Nephron progenitor cell (in vitro differentiated cells): Measurements from ENCODE around the gene KANK3.

ENCODE experiments used
- DNase-seq: peaks from one replicate; pipeline ENCODE4 v3.0.0; 2021
- H3K27ac Mint-ChIP-seq: 2 replicates; pipeline ENCODE4 v1.8.0; 2021; ENCODE audit warnings: mild to moderate bottlenecking, moderate library complexity, mixed read lengths
- H3K27me3 Mint-ChIP-seq: 2 replicates; pipeline ENCODE4 v1.8.0; 2021; ENCODE audit warnings: mild to moderate bottlenecking, low read depth, mixed read lengths; ENCODE audit not compliant: poor library complexity
- H3K36me3 Mint-ChIP-seq: 2 replicates; pipeline ENCODE4 v1.8.0; 2021; ENCODE audit warnings: low read depth, mixed read lengths
- H3K4me1 Mint-ChIP-seq: 2 replicates; pipeline ENCODE4 v1.8.0; 2021; ENCODE audit warnings: mixed read lengths
- H3K4me3 Mint-ChIP-seq: 2 replicates; pipeline ENCODE4 v1.8.0; 2021; ENCODE audit warnings: mild to moderate bottlenecking, moderate library complexity, mixed read lengths
- H3K9me3 Mint-ChIP-seq: 2 replicates; pipeline ENCODE4 v1.8.0; 2021; ENCODE audit warnings: mild to moderate bottlenecking, moderate library complexity, mixed read lengths
- TF ChIP-seq, protein P1 (sequence below): fragments of 200-600 bp; sonication (generic); IDR thresholded peaks from 2 replicates; pipeline ENCODE4 v1.5.0; 2021; ENCODE audit warnings: antibody characterized with exemption

The KANK3 gene

DNA sequence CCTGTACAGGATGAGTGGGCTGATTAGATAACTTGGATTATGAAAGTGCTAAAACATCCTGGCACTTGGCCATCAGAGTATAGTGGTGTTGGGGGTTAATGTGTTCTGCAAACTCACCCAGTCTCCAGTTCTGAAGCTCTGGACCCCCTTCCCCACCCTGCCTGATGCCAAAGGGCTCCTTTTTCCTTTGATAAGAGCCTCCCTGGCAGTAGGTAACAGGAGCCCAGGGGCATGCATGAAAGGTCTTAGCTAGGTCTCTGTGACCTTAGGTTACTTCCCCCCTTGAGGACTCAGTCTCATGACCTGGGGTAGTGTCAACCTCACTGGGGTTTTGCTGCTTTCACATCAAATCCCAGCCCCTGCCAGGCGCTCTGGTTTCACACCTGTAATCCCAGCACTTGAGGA lies 19.3 kb downstream of the KANK3 start:
- Mint-ChIP-seq H3K4me3 (peak overlapping the region; percentile 11), H3K27ac (no peak overlapping the region), H3K36me3 (peaks cover 5% of the 10 kb centered on the region), H3K4me1 (peaks cover 31% of the 10 kb centered on the region), H3K9me3 (peaks cover 10% of the 10 kb centered on the region), H3K27me3 (peaks cover 27% of the 10 kb centered on the region)
- TF ChIP-seq, protein P1, sequence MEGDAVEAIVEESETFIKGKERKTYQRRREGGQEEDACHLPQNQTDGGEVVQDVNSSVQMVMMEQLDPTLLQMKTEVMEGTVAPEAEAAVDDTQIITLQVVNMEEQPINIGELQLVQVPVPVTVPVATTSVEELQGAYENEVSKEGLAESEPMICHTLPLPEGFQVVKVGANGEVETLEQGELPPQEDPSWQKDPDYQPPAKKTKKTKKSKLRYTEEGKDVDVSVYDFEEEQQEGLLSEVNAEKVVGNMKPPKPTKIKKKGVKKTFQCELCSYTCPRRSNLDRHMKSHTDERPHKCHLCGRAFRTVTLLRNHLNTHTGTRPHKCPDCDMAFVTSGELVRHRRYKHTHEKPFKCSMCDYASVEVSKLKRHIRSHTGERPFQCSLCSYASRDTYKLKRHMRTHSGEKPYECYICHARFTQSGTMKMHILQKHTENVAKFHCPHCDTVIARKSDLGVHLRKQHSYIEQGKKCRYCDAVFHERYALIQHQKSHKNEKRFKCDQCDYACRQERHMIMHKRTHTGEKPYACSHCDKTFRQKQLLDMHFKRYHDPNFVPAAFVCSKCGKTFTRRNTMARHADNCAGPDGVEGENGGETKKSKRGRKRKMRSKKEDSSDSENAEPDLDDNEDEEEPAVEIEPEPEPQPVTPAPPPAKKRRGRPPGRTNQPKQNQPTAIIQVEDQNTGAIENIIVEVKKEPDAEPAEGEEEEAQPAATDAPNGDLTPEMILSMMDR: no peak
- DNase-seq: no peak

DNA sequence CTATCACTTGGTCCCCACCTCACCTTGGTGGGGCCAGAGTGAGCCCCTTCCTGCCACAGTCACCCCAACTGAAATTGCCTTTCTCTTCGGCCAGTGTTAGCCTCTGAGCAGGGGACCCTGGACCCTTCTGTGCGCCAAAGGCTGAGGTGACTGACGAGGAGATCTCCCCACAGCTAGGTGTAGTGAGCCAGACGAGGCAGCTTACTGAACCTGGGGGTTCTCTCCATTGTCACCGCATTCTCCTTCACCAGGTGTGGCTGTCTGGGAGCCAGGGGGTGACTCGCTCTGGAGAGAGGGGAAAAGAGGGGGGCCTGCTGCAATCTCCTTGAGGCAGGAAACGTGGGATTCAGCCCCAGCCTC lies 20.4 kb downstream of the KANK3 start:
- Mint-ChIP-seq H3K4me3 (peak overlapping the region; percentile 100), H3K4me1 (peaks cover 32% of the 10 kb centered on the region), H3K36me3 (peaks cover 5% of the 10 kb centered on the region), H3K9me3 (peaks cover 6% of the 10 kb centered on the region), H3K27me3 (peaks cover 16% of the 10 kb centered on the region), H3K27ac (no peak overlapping the region)
- TF ChIP-seq, protein P1: no peak
- no peak for DNase-seq

DNA sequence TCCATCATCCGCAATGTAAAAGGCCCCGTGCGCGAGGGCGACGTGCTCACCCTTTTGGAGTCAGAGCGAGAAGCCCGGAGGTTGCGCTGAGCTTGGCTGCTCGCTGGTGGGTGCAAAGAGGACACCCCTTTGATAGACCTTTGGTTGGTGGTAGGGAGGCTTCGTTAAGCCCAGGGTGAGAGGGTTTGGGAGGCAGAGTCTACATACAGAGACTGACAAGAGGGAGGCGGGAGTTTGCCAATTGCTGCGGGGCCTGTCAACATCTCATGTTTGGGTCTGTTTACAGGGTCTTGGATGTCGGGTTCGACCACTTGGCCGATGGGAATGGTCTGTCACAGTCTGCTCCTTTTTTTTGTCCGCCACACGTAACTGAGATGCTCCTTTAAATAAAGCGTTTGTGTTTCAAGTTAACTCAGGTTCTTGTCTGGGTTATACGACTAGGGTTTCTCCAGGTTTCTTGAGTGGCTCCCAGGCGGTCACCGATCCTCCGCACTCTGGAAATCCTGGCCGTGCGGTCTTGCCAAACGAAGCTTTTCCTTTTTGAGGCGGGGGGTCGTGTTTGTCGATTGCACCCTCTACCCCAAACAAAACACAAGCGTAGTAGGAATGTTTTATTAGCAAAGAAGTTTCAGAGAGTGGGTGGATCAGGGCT lies 20.9 kb downstream of the KANK3 start:
- DNase-seq: no peak
- TF ChIP-seq, protein P1: no peak

DNA sequence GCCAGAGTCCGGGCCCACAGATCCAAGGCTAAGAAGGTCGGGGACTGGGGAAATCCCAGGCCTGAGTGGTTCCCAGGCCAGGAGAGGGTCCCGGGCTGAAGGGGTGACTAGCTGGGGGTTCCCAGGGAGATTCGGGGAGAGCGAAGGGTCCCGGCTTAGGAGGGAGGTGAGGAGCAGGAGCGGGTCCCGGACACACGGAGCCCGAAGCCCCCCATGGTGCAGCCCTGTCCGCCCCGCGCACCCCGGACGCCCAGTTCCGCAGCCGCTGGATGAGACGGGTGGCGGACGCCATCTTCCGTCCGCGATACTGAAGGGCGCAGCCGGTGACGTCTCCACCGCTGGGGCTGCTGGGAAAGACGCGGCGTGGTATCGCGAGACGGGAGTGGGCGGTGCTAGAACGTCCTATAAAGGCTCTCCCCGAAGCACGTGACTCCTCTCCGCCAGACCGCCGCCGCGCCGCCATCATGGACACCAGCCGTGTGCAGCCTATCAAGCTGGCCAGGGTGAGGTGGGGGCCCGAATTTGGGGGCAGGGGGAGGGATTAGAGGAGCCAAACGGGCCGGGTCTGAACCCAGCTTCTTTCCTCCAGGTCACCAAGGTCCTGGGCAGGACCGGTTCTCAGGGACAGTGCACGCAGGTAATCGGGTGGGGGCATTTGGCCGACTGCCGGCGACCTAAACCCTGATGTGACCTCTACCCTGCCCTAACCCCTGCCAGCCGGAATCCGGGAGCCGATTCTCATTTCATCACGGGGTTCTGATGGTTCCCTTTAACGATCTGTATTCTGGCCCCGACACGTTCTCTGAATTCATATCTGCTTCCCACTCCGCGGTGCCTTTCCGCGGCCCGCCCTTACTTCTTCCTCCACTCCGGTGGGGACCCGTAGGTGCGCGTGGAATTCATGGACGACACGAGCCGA lies 21.7 kb downstream of the KANK3 start, which contains the start of the genes NDUFA7 and RPS28:
TSS of gene NDUFA7 (minus strand) at position 309 of the 919 bp plus-strand sequence. CDS start at position 292, 17 bp downstream.
TSS of gene RPS28 (plus strand) at position 430 of the 919 bp plus-strand sequence. CDS start at position 465, 35 bp downstream.
- no peaks in the 10 kb centered on the region for H3K9me3 Mint-ChIP-seq
- peak; percentile 98 for DNase-seq
- H3K27ac Mint-ChIP-seq: peak within 1 kb of the TSS; percentile 98
- peaks cover 5% of the 10 kb centered on the region for H3K36me3 Mint-ChIP-seq
- peaks cover 4% of the 10 kb centered on the region for H3K27me3 Mint-ChIP-seq
- TF ChIP-seq, protein P1: no peak
- peak within 1 kb of the TSS; percentile 100 for H3K4me3 Mint-ChIP-seq
- peaks cover 40% of the 10 kb centered on the region for H3K4me1 Mint-ChIP-seq

More for the DNA sequence above, 20.9 kb downstream of the KANK3 start:
- Mint-ChIP-seq H3K4me1 (peaks cover 37% of the 10 kb centered on the region), H3K4me3 (peak overlapping the region; percentile 100), H3K36me3 (peaks cover 5% of the 10 kb centered on the region), H3K9me3 (peaks cover 5% of the 10 kb centered on the region), H3K27me3 (peaks cover 11% of the 10 kb centered on the region), H3K27ac (peak overlapping the region; percentile 98)

DNA sequence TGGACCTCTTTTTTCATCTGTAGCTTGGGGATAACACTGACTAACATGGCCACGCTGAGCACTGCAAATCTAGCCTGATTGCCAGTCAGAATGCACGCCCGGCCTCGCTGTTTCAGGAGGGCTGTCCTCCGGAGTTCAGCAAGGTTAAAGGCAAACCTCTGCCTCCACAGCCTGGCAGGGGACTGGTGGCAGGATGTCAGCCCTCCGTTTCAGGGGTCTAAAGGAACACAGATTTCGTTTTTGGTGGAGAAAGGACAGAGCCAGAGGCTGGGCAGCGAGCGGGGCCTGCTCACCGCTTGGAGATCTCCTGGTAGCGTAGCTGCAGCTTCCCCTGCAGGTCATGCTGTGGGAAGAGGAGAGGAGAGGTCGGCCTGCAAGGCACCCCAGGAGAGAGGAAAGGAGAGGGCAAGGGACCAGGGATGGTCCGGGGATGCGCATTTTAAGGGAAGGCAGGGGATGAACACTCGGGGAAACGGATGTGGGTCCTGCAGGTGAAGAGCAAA lies 22.4 kb downstream of the KANK3 start:
- peak overlapping the region; percentile 98 for H3K27ac Mint-ChIP-seq
- TF ChIP-seq, protein P1: no peak
- H3K36me3 Mint-ChIP-seq: peaks cover 6% of the 10 kb centered on the region
- H3K9me3 Mint-ChIP-seq: no peaks in the 10 kb centered on the region
- no peak for DNase-seq
- peak overlapping the region; percentile 100 for H3K4me3 Mint-ChIP-seq
- H3K4me1 Mint-ChIP-seq: peaks cover 40% of the 10 kb centered on the region
- peaks cover 2% of the 10 kb centered on the region for H3K27me3 Mint-ChIP-seq
